SU-DHL-6 (cell line): ENCODE data around the gene INSC.

ENCODE experiments used
- H2AFZ ChIP-seq: fragments of 200-600 bp; sonication (generic); 2 replicates; pipeline ENCODE4 v1.6.1; 2014; ENCODE audit warnings: low read depth, mild to moderate bottlenecking, moderate library complexity, mixed read lengths, antibody characterized with exemption, low read length; ENCODE audit not compliant: severe bottlenecking
- H3F3A ChIP-seq: fragments of 200-600 bp; shearing (Covaris generic); 2 replicates; pipeline ENCODE4 v1.6.0; 2016; ENCODE audit warnings: antibody characterized with exemption, mild to moderate bottlenecking; ENCODE audit not compliant: insufficient read depth
- H3K27ac ChIP-seq: fragments of 200-600 bp; sonication (generic); 2 replicates; pipeline ENCODE4 v1.5.1; 2016; ENCODE audit warnings: low read depth, mild to moderate bottlenecking, low read length, moderate library complexity, mixed read lengths
- H3K27me3 ChIP-seq: fragments of 200-600 bp; sonication (generic), shearing (Covaris generic); 2 replicates; pipeline ENCODE4 v1.6.0; 2014; ENCODE audit warnings: mild to moderate bottlenecking, low read length
- H3K36me3 ChIP-seq: fragments of 200-600 bp; sonication (generic); 2 replicates; pipeline ENCODE4 v1.6.1; 2014; ENCODE audit warnings: mild to moderate bottlenecking, low read length, mixed read lengths
- H3K4me2 ChIP-seq: fragments of 300-600, 200-600 bp; shearing (Covaris generic), sonication (generic); 2 replicates; pipeline ENCODE4 v1.6.0; 2014; ENCODE audit warnings: low read length, low read depth, mild to moderate bottlenecking; ENCODE audit not compliant: poor library complexity, severe bottlenecking
- H3K4me3 ChIP-seq: fragments of 200-600 bp; sonication (generic); 2 replicates; pipeline ENCODE4 v1.5.1; 2014; ENCODE audit warnings: antibody characterized with exemption, low read length, mild to moderate bottlenecking, mixed read lengths; ENCODE audit not compliant: insufficient read depth, poor library complexity, severe bottlenecking
- H3K79me2 ChIP-seq: fragments of 200-600 bp; sonication (generic); 2 replicates; pipeline ENCODE4 v1.6.1; 2014; ENCODE audit warnings: mild to moderate bottlenecking, low read length, moderate library complexity; ENCODE audit not compliant: insufficient read depth
- H3K9ac ChIP-seq: fragments of 200-600 bp; sonication (generic); 2 replicates; pipeline ENCODE4 v1.7.0; 2014; ENCODE audit warnings: mild to moderate bottlenecking, low read length
- H3K9me2 ChIP-seq: fragments of 200-600 bp; sonication (generic); replicated peaks from 2 replicates; pipeline ENCODE4 v1.6.1; 2014; ENCODE audit warnings: low read length; ENCODE audit not compliant: insufficient read depth
- H3K9me3 ChIP-seq: fragments of 200-600 bp; sonication (generic); 2 replicates; pipeline ENCODE4 v1.6.1; 2014; ENCODE audit warnings: low read length, mixed read lengths; ENCODE audit not compliant: insufficient read depth
- H4K20me1 ChIP-seq: fragments of 200-600 bp; sonication (generic); 2 replicates; pipeline ENCODE4 v1.6.1; 2014; ENCODE audit warnings: low read depth, mild to moderate bottlenecking, antibody characterized with exemption, low read length, moderate library complexity, mixed read lengths
- EZH2phosphoT487 ChIP-seq: fragments of 200-600 bp; sonication (generic), shearing (Covaris generic); conservative IDR thresholded peaks from 2 replicates; pipeline ENCODE4 v1.6.1; 2018; ENCODE audit warnings: mild to moderate bottlenecking, antibody characterized with exemption, low read length, moderate library complexity, mixed read lengths
- TF ChIP-seq, protein P1 (sequence below): fragments of 200-600 bp; sonication (generic); IDR thresholded peaks from one replicate; pipeline ENCODE4 v1.5.1; 2017; ENCODE audit warnings: antibody characterized with exemption, mild to moderate bottlenecking, low read length, moderate library complexity; ENCODE audit not compliant: insufficient read depth, poor library complexity, severe bottlenecking

Gene INSC

DNA sequence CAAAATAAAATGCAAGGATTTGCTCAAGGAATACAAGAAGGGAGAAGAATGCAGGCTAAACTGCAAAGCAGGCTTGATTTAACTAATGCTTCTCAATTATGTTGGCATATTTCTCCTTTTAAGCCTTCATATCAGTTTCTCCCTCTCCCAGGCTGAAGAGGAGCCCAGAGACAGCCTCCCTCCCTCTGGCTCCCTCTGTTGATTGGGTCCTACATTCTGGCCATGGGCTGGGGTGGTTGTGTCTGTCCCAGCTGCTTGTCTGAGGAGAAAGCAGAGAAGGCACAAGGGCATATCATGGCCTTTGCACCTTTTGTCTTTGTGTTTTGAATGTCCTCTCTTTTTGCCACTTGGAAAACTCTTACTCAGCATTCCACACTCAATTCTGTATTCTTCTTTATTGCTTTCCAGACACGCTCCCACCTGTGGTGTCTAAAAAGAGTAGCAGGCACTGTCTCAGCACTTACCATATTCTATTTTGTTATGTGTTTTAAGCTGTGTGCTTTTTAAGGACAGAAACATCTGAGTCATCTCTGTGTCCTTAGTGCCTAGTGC, 77.4 kb downstream of the INSC start:
- H3F3A ChIP-seq: no peaks in the 10 kb centered on the region
- H3K9me3 ChIP-seq: no peaks in the 10 kb centered on the region
- no peaks in the 10 kb centered on the region for H3K9me2 ChIP-seq
- no peaks in the 10 kb centered on the region for H3K36me3 ChIP-seq
- H3K79me2 ChIP-seq: no peaks in the 10 kb centered on the region
- no peak overlapping the region for H3K27ac ChIP-seq
- H3K4me2 ChIP-seq: no peak overlapping the region
- H2AFZ ChIP-seq: no peak overlapping the region
- H3K9ac ChIP-seq: no peak overlapping the region
- no peak for TF ChIP-seq EZH2phosphoT487
- TF ChIP-seq, protein P1, sequence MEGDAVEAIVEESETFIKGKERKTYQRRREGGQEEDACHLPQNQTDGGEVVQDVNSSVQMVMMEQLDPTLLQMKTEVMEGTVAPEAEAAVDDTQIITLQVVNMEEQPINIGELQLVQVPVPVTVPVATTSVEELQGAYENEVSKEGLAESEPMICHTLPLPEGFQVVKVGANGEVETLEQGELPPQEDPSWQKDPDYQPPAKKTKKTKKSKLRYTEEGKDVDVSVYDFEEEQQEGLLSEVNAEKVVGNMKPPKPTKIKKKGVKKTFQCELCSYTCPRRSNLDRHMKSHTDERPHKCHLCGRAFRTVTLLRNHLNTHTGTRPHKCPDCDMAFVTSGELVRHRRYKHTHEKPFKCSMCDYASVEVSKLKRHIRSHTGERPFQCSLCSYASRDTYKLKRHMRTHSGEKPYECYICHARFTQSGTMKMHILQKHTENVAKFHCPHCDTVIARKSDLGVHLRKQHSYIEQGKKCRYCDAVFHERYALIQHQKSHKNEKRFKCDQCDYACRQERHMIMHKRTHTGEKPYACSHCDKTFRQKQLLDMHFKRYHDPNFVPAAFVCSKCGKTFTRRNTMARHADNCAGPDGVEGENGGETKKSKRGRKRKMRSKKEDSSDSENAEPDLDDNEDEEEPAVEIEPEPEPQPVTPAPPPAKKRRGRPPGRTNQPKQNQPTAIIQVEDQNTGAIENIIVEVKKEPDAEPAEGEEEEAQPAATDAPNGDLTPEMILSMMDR: no peak
- H3K27me3 ChIP-seq: no peaks in the 10 kb centered on the region
- H4K20me1 ChIP-seq: no peaks in the 10 kb centered on the region
- no peak overlapping the region for H3K4me3 ChIP-seq

DNA sequence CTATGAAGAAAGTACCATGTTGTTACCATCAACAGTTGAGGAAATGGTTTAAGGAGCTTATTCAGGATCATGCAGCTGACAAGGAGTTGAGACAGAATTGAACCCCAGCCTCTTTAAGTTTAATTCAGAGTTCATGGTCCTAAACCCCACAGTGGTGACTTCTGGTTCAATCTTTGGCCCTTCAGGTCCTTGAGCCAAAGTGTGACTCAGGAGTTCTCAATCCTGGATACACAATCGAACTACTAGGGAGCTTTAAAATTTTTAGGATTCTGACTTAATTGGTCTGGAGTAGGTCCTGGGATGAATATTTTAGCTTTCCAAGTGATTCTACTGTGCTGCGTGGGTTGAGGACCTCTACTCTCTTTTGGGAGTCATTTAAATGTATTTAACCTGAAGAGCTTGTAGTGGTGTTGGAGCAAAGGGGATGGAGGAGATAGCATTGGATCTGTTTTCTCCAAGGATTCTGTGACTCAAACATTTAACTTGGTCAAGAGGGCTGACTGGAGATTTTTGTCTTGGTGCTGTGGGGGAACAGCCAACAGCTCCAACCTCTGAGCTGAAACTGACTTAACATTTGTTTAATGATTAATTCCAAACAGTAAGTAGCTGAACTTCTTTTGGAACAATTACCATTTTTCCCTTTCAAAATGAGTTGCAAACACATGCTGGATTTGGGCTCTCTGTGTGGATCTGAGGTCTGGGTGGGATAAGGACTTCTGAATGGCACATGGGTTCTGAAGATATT, 80.1 kb downstream of the INSC start:
- Histone ChIP-seq H3K27me3 (no peaks in the 10 kb centered on the region), H3K4me2 (no peak overlapping the region)
- no peak for TF ChIP-seq EZH2phosphoT487
- TF ChIP-seq, protein P1: no peak

DNA sequence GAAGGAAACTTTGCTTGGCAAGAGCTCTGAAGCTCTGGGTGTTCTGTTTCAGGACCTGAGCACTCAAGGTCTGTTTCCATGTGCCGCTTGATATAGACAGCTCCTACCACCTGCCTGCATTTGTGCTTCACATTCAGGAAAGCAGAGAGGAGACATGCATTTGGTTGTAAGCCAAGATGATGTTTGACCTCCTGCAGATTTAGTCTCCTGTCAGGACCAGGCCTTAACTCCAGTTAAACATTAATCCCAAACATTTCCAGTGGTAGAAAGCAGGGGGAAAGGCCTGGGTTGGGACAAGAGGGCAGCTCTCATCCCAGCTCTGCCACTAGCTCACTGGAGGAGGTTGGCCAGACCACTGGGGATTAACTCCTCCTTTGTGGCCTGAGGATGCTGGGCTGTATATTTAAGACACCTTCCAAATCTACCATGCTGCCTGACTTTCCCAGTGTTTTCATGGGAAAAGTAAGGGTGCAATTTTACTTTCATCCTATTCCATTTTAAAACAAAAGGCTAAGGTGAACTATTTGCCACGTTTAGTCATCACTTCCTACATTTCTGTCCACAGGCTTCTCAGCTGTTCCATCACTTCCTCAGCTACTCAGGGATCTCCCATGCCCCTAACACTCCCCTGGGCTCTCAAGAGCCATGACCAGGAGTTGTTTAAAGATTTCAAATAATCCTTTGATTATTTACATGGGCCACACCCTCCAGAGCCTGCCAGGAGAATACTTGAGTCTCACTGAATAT, 80.9 kb downstream of the INSC start:
- no peaks in the 10 kb centered on the region for H3K36me3 ChIP-seq
- no peak overlapping the region for H2AFZ ChIP-seq
- no peaks in the 10 kb centered on the region for H3K9me3 ChIP-seq
- H3K9ac ChIP-seq: no peak overlapping the region
- no peak overlapping the region for H3K27ac ChIP-seq
- no peaks in the 10 kb centered on the region for H3K9me2 ChIP-seq
- H3K4me3 ChIP-seq: no peak overlapping the region
- TF ChIP-seq, protein P1: no peak
- TF ChIP-seq EZH2phosphoT487: no peak
- H3K79me2 ChIP-seq: no peaks in the 10 kb centered on the region
- no peaks in the 10 kb centered on the region for H3K27me3 ChIP-seq
- no peaks in the 10 kb centered on the region for H3F3A ChIP-seq
- no peaks in the 10 kb centered on the region for H4K20me1 ChIP-seq
- no peak overlapping the region for H3K4me2 ChIP-seq

More for the DNA sequence above, 80.1 kb downstream of the INSC start:
- Histone ChIP-seq H3K9me2 (no peaks in the 10 kb centered on the region), H3K9ac (no peak overlapping the region), H3K79me2 (no peaks in the 10 kb centered on the region), H3K36me3 (no peaks in the 10 kb centered on the region), H2AFZ (no peak overlapping the region), H3K9me3 (no peaks in the 10 kb centered on the region), H4K20me1 (no peaks in the 10 kb centered on the region), H3K4me3 (no peak overlapping the region), H3F3A (no peaks in the 10 kb centered on the region), H3K27ac (no peak overlapping the region)
